Activated T-cell treated with anti-CD3 and anti-CD28 coated beads, Interleukin-2, amount 50 U/mL, for 48 hours (primary cell): ENCODE results near the gene ENOSF1.
A peak's percentile ranks its signal among the peaks of the same experiment; 100 is the strongest.
"Not testable (repeated sequence)": the region's sequence is repeated elsewhere in the genome, so short reads cannot be mapped to it uniquely, and the experiment has no call there.

Experiments
- DNase-seq, 2 experiments: peaks; one replicate each; pipeline ENCODE4 v3.0.0-alpha.2; 2020

Gene ENOSF1

GRCh38 chr18:703213-703967 lies 9.0 kb downstream of the ENOSF1 start:
- peak; percentile 19 to 23 for DNase-seq

- DNase-seq, result peak; percentile 6 to 10
Measured at GRCh38 chr18:697800-698199, 14.6 kb downstream of the ENOSF1 start.

- DNase-seq, result no peak
Measured at GRCh38 chr18:697012-697411, 15.4 kb downstream of the ENOSF1 start.

- no peak for DNase-seq
Measured at GRCh38 chr18:693466-694187, 18.8 kb downstream of the ENOSF1 start.

- DNase-seq, result no peak
Measured at GRCh38 chr18:692824-693223, 19.6 kb downstream of the ENOSF1 start.

GRCh38 chr18:688323-688722 lies 24.1 kb downstream of the ENOSF1 start:
- DNase-seq, result no peak

GRCh38 chr18:686339-687111 lies 25.9 kb downstream of the ENOSF1 start:
- DNase-seq, result no peak

GRCh38 chr18:685438-685837 lies 27.0 kb downstream of the ENOSF1 start:
- no peak for DNase-seq

GRCh38 chr18:683531-683930 lies 28.9 kb downstream of the ENOSF1 start:
- DNase-seq, result no peak

GRCh38 chr18:682833-683232 lies 29.6 kb downstream of the ENOSF1 start:
- DNase-seq, result no peak

GRCh38 chr18:682416-682815 lies 30.0 kb downstream of the ENOSF1 start:
- not testable (repeated sequence) for DNase-seq

GRCh38 chr18:681985-682384 lies 30.4 kb downstream of the ENOSF1 start:
- peak; percentile 53 to 62 for DNase-seq

- DNase-seq, result no peak
Measured at GRCh38 chr18:680392-680791, 32.0 kb downstream of the ENOSF1 start.

GRCh38 chr18:679516-679915 lies 32.9 kb downstream of the ENOSF1 start:
- DNase-seq, result no peak

- no peak for DNase-seq
Measured at GRCh38 chr18:678482-679182, 33.8 kb downstream of the ENOSF1 start.

- peak in 1 of 2 experiments; percentile 20 for DNase-seq
Measured at GRCh38 chr18:677951-678381, 34.5 kb downstream of the ENOSF1 start.

- peak; percentile 11 to 12 for DNase-seq
Measured at GRCh38 chr18:677145-677544, 35.3 kb downstream of the ENOSF1 start.

GRCh38 chr18:676736-677135 lies 35.7 kb downstream of the ENOSF1 start:
- DNase-seq, result no peak

GRCh38 chr18:676069-676468 lies 36.4 kb downstream of the ENOSF1 start:
- peak; percentile 19 to 20 for DNase-seq

GRCh38 chr18:675307-675706 lies 37.1 kb downstream of the ENOSF1 start:
- peak in 1 of 2 experiments; percentile 19 for DNase-seq

- no peak for DNase-seq
Measured at GRCh38 chr18:673769-674168, 38.7 kb downstream of the ENOSF1 start.

- no peak for DNase-seq
Measured at GRCh38 chr18:673317-673716, 39.1 kb downstream of the ENOSF1 start.

- DNase-seq, result peak; percentile 8 to 14
Measured at GRCh38 chr18:671405-671804, 41.0 kb downstream of the ENOSF1 start.
